ENCODE measurements around the gene TP73.

Gene TP73

GRCh38 chr1:3783651-3784474 is 131.5 kb downstream of the TP73 start:
- in situ Hi-C loops (cut with HindIII; ENCODE audit: low sequenced_read_pairs) = no loop called here
- no peak for DNase-seq (ENCODE audit: low read depth)
- H3K4me3 ChIP-seq (ENCODE audit: low read depth, low read length) = no peak overlapping the region
- TF ChIP-seq CTCF (IDR thresholded peaks at IDR 0.05; ENCODE audit: low read depth, low read length, missing control alignments) = no peak

- no peak overlapping the region for H3K4me3 ChIP-seq (ENCODE audit: low read depth, low read length)
- in situ Hi-C loops (cut with HindIII; ENCODE audit: low sequenced_read_pairs) = no loop called here
- TF ChIP-seq CTCF (IDR thresholded peaks at IDR 0.05; ENCODE audit: low read depth, low read length, missing control alignments) = no peak
- no peak for DNase-seq (ENCODE audit: low read depth)
Measured at GRCh38 chr1:3785045-3785444, 132.7 kb downstream of the TP73 start.

GRCh38 chr1:3785456-3786157 is 133.3 kb downstream of the TP73 start:
- in situ Hi-C loops (cut with HindIII; ENCODE audit: low sequenced_read_pairs) = no loop called here
- no peak overlapping the region for H3K4me3 ChIP-seq (ENCODE audit: low read depth, low read length)
- TF ChIP-seq CTCF (IDR thresholded peaks at IDR 0.05; ENCODE audit: low read depth, low read length, missing control alignments) = peak; percentile 45
- no peak for DNase-seq (ENCODE audit: low read depth)
